Stomach (tissue), 9 donors: ENCODE results near the gene TCP11L2. TPM values are rescaled to one million over a fixed set of nuclear protein-coding genes. Genes with fewer than 3 reads are reported as not detected.

Experiments
- DNase-seq, 2 donors: peaks; one replicate each; pipeline versions ENCODE4 v3.0.0 to v3.0.0-alpha.2; 2013 to 2019
- H3K27ac ChIP-seq, 5 donors: fragments of 200-600 bp in 4 of 5; sonication (generic) in 4 of 5; one replicate each; pipeline ENCODE4 v1.5.1; 2013 to 2019; ENCODE audit warnings: mild to moderate bottlenecking in 1 of 5, moderate library complexity in 1 of 5
- H3K27me3 ChIP-seq, 3 donors: fragments of 200-600 bp; sonication (generic); one replicate each; pipeline ENCODE4 v1.5.1; 2017 to 2019; ENCODE audit warnings: mixed run types in 1 of 3
- H3K36me3 ChIP-seq, 4 donors: fragments of 200-600 bp; sonication (generic); 1 replicate in 3 of 4; 2 replicates in 1 of 4; pipeline ENCODE4 v1.5.1; 2016 to 2019
- H3K4me1 ChIP-seq, 4 donors: fragments of 200-600 bp; sonication (generic); one replicate each; pipeline ENCODE4 v1.5.1; 2016 to 2019
- H3K4me3 ChIP-seq, 4 donors: fragments of 200-600 bp; sonication (generic) in 3 of 4; one replicate each; pipeline ENCODE4 v1.5.1; 2016 to 2019; ENCODE audit warnings: mild to moderate bottlenecking in 1 of 4
- H3K9me3 ChIP-seq, 4 donors: fragments of 200-600 bp; sonication (generic); one replicate each; pipeline ENCODE4 v1.5.1; 2016 to 2019
- CTCF ChIP-seq, 7 experiments: fragments of 450-650 bp in 4 of 7; fragments of 200-600 bp in 3 of 7; sonication (generic) in 3 of 7; IDR thresholded peaks; one replicate each; pipeline ENCODE4 v1.5.1; 2016 to 2019; ENCODE audit warnings: antibody characterized with exemption in 7 of 7, control low read depth in 2 of 7, mild to moderate bottlenecking in 1 of 7
- EP300 ChIP-seq: sonication (generic); formaldehyde crosslinking; IDR thresholded peaks from one replicate; pipeline ENCODE4 v1.6.1; 2017; ENCODE audit warnings: antibody characterized with exemption
- POLR2A ChIP-seq, 4 donors: fragments of 450-650 bp; IDR thresholded peaks; one replicate each; pipeline ENCODE4 v1.6.1; 2016; ENCODE audit warnings: antibody characterized with exemption in 4 of 4, control low read depth in 2 of 4, mild to moderate bottlenecking in 1 of 4, moderate library complexity in 1 of 4
- POLR2AphosphoS5 ChIP-seq, 3 donors: sonication (generic); formaldehyde crosslinking; IDR thresholded peaks; one replicate each; pipeline ENCODE4 v1.6.1; 2016; ENCODE audit warnings: antibody characterized with exemption in 3 of 3
- WGBS, 5 donors: extraction: QIAGEN DNeasy Blood & Tissue Kit in 3 of 5; methylation state at CpG; one replicate each; pipeline versions ENCODE4 v1.1.5 to v1.1.7; 2013 to 2018; 5-methylcytosine and 5-hydroxymethylcytosine counted together
- intact Hi-C: fragments of 100-400 bp; cut with DNase I; formaldehyde crosslinking; loops from one replicate; pipeline ENCODE4 v1.15.1; 2023; ENCODE audit warnings: low total_unique reads
- polyA plus RNA-seq, 3 donors: library from polyadenylated mRNA; stranded (reverse); fragments of 200-250 nt; gene quantifications; one replicate each; pipeline ENCODE4 v1.2.3, GENCODE V29; 2013
- total RNA-seq, 5 donors: library from RNA; depleted of rRNA; stranded (reverse); fragments of >200 nt; gene quantifications; one replicate each; pipeline versions ENCODE4 v1.1.0 to v1.2.3, GENCODE V29; 2014 to 2016
- donor health status: healthy with polysubstance abuse.
- donor health status: Bipolar disorder and iron deficiency.
- donor health status: healthy.

The TCP11L2 gene
- total and polyA plus RNA-seq, 8 donors = 0.29 to 57.5 (median 16.5) TPM

DNA sequence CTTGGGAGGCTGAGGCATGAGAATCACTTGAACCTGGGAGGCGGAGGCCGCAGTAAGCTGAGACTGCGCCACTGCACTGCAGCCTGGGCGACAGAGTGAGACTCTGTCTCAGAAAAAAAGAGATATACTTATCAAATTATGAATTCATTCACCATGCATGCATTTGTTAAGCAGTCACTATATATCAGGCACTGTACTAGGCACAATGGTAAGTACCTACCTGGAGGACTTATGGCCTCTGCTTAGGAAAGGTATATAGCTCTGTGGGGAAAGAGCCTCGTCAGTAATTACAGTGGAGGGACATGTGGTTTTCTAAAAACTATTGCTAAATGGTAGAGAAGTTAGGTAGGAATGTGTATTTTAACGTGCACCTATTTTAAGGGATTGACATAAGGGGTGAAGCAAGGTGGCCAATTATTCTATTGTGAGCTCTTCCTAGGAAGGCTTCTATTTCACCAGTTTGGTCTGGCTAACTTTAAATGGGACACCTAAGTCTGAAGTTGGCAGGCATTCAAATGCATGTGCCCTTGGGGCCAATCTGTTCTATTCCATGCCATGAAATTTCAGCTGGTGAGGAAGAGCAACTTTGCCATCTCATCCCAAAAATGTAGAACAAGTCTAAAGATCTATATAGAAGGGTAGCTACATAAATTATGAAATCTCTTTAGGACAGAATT lies 15.0 kb downstream of the TCP11L2 start:
- Histone ChIP-seq H3K4me3 (no peak overlapping the region), H3K36me3 (peaks cover 39 to 99% (median 94%) of the 10 kb centered on the region in 4 donors), H3K27ac (no peak overlapping the region), H3K27me3 (no peaks in the 10 kb centered on the region), H3K9me3 (no peaks in the 10 kb centered on the region), H3K4me1 (peaks cover 0 to 10% (median 6%) of the 10 kb centered on the region in 4 donors)
- TF ChIP-seq POLR2AphosphoS5 (IDR thresholded peaks at IDR 0.05) = no peak
- TF ChIP-seq POLR2A (IDR thresholded peaks at IDR 0.05) = no peak
- TF ChIP-seq EP300 = no peak
- no peak for TF ChIP-seq CTCF (IDR thresholded peaks at IDR 0.05)
- intact Hi-C loops = no loop called here
- no peak for DNase-seq
- 92 to 98% (median 95%) methylated on average over 6 of the region's 6 CpGs for WGBS, 5 donors

DNA sequence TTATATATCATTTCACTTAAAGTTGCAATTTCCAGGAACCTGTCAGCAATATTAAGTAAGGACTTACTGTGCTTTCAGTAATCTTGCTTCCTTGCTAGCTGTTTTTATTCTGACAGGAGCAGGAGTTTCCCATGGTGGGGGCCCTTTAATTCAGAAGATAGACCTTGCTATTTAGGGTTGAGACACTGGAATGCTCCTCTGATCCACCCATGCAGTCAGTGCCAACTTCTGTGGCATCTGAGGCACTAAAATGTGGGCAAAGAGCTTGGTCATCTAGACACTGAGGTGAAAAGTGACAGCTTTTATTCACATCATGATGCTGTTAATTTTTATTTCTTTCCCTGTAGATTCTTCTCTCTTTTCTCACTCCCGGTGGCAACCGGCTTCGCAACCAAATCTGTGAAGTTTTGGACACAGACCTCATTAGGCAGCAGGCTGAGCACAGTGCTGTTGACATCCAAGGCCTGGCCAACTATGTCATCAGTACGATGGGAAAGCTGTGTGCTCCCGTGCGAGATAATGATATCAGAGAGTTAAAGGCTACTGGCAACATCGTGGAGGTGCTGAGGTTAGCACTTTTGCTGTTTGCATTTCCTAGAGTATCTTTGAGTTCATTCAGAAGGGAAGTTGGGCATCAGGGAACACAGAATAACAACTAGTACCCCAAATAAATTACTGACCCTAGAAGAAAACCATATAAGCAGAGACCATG lies 18.8 kb downstream of the TCP11L2 start:
- Histone ChIP-seq H3K9me3 (no peaks in the 10 kb centered on the region), H3K27ac (no peak overlapping the region), H3K4me1 (peaks cover 0 to 4% (median 0%) of the 10 kb centered on the region in 4 donors), H3K4me3 (no peak overlapping the region), H3K36me3 (peaks cover 40 to 100% (median 98%) of the 10 kb centered on the region in 4 donors), H3K27me3 (no peaks in the 10 kb centered on the region)
- DNase-seq = peak in 1 of 2 donors; percentile 46
- intact Hi-C loops = no loop called here
- WGBS, 5 donors = 56 to 72% (median 63%) methylated on average over 7 of the region's 7 CpGs
- TF ChIP-seq EP300 = no peak
- TF ChIP-seq CTCF (IDR thresholded peaks at IDR 0.05) = no peak
- no peak for TF ChIP-seq POLR2A (IDR thresholded peaks at IDR 0.05)
- TF ChIP-seq POLR2AphosphoS5 (IDR thresholded peaks at IDR 0.05) = no peak

DNA sequence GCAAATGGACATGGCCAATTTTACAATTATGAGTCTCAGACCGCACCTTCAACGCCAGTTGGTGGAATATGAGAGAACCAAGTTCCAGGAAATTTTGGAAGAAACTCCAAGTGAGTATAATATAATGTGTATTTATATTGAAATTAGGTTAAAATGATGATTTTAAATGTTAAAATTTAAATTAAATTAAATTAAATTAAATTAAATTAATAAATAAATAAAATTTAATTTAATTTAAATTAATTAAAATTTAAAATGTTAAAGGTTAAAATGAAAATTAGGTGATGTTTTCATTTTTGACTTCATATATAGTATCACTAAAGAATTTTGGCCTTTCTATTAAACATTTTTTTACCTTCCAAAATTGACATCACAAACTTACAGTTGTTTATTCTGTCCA lies 21.0 kb downstream of the TCP11L2 start:
- H3K9me3 ChIP-seq = no peaks in the 10 kb centered on the region
- H3K27ac ChIP-seq = no peak overlapping the region
- DNase-seq = no peak
- TF ChIP-seq EP300 (no peak), POLR2AphosphoS5 (IDR thresholded peaks at IDR 0.05) (no peak), CTCF (IDR thresholded peaks at IDR 0.05) (no peak), POLR2A (IDR thresholded peaks at IDR 0.05) (no peak)
- 97 to 99% (median 98%) methylated on average over 2 of the region's 2 CpGs for WGBS, 5 donors
- peaks cover 33 to 100% (median 97%) of the 10 kb centered on the region in 4 donors for H3K36me3 ChIP-seq
- no peak overlapping the region for H3K4me3 ChIP-seq
- intact Hi-C loops = no loop called here
- no peaks in the 10 kb centered on the region for H3K27me3 ChIP-seq
- H3K4me1 ChIP-seq = no peaks in the 10 kb centered on the region

- peaks cover 15 to 96% (median 94%) of the 10 kb centered on the region in 4 donors for H3K36me3 ChIP-seq
- H3K27me3 ChIP-seq = no peaks in the 10 kb centered on the region
Observed at GRCh38 chr12:106327309-106327869, 24.9 kb downstream of the TCP11L2 start.

More at GRCh38 chr12:106327309-106327869, 24.9 kb downstream of the TCP11L2 start:
- Histone ChIP-seq H3K27ac (no peak overlapping the region), H3K4me1 (peaks cover 0 to 8% (median 0%) of the 10 kb centered on the region in 4 donors), H3K4me3 (no peak overlapping the region), H3K9me3 (no peaks in the 10 kb centered on the region)
- WGBS, 5 donors = 70 to 83% (median 73%) methylated on average over 2 of the region's 2 CpGs
- DNase-seq = no peak
- TF ChIP-seq CTCF (IDR thresholded peaks at IDR 0.05) (no peak), EP300 (no peak), POLR2A (IDR thresholded peaks at IDR 0.05) (no peak), POLR2AphosphoS5 (IDR thresholded peaks at IDR 0.05) (no peak)
- intact Hi-C loops = no loop called here
